GM21723 (cell line): ENCODE measurements around the gene AZI2.

Experiments used
- ATAC-seq: cut with Tn5 transposase; IDR thresholded peaks from one replicate; pipeline ENCODE4 v1.9.1; 2021; ENCODE audit warnings: mild to moderate bottlenecking, moderate library complexity; ENCODE audit not compliant: unreplicated experiment

AZI2 gene

DNA sequence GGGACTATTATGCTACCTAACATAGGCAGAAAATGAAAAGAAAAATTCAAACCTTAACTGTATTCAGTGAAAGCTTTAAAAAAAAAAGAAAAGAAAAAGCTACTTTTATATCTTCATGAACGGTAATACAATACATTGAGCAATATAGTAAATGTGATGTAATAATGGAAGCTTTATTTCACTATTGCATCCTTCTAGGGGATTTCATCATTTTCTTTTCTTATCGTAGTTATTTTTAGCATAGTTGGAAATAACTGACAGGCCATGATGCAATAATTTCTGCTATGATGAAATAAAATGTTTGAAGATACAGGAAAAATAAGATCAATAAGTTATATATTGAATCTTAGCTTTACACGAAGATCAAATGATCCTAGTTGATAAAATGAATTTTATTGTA lies 40.4 kb downstream of the AZI2 start:
- ATAC-seq: no peak

GRCh38 chr3:28301688-28302087 lies 46.9 kb downstream of the AZI2 start:
- ATAC-seq: no peak

GRCh38 chr3:28300345-28300962 lies 48.2 kb downstream of the AZI2 start:
- no peak for ATAC-seq

DNA sequence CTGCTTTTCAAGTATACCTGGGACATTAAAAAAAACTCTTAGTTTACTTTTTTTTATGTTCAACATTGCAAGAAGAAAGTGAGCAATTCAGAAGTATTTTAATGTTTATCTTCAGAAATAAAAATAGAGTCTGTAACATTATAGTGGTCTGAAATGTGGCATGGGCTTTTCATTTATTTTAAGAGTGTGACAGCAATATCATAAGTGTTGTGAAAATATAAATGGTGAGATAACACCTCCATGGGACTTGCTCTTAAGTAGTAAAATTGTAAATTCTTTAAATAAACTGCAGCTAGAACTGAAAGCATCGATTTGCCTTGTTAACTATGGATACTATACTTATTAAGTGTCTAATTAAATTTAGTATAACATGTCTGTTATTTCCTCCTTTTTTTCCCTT lies 48.9 kb downstream of the AZI2 start:
- ATAC-seq: no peak

DNA sequence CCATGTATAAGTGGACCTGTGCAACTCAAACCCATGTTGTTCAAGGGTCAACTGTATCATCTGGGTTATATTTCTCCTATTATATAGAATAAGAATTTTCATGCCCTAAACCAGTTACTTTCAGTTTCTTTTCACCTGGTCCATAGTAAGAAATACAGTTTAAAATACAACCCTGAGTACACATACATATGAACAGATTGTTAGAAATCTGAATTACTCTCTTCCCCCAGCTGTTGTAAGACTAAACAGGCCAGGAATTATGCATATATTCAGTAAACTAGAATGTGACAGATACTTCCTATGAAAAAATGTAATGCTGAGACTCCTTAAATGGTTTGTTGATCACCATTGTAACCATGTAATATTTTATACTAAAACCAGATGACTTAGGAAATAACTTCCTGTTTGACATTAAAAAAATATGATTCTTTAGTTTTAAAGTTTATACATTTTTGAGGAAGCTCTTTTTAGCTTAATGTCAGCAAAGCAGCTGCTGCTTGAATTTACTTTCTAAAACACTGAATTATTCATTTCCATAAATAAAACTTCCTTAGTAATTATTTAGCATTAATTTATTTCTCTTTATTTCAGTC lies 52.6 kb downstream of the AZI2 start:
- ATAC-seq: no peak

DNA sequence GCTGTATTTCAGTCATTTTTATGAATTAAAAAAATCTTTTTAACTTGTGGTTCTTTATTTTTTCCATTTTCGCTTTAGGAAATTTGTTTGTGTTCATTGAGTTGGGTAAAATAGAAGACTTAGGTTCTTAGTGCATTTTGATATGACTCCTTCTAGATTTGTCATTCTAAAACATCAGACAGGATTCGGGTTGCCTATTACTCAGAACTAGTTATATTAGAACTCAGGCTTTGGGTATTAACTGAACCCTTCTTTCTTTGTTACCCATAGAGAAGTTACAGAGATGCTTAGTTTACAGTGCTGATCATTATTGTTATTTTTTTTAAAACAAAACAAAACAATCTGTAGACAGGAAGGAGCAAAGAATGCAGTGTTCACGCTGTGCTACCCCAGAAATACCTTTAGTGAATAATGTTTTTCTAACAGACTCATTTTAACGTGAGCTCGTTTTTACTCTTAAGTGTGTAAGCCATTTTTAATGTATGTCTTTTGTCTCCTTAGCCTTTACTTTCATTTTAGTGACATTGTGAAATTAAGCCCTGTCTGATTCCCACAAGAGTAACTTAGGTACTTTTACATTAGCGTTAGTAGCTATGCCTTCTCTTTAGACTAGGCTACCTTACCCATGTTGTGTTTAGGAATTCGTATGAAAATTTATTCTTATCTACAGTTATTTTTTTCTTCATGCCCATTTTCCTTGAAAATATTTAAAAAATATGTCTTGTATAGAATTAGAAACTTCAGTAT lies 53.8 kb downstream of the AZI2 start:
- no peak for ATAC-seq

GRCh38 chr3:28292622-28293021 lies 56.0 kb downstream of the AZI2 start:
- ATAC-seq: no peak

GRCh38 chr3:28291577-28291976 lies 57.0 kb downstream of the AZI2 start:
- no peak for ATAC-seq

DNA sequence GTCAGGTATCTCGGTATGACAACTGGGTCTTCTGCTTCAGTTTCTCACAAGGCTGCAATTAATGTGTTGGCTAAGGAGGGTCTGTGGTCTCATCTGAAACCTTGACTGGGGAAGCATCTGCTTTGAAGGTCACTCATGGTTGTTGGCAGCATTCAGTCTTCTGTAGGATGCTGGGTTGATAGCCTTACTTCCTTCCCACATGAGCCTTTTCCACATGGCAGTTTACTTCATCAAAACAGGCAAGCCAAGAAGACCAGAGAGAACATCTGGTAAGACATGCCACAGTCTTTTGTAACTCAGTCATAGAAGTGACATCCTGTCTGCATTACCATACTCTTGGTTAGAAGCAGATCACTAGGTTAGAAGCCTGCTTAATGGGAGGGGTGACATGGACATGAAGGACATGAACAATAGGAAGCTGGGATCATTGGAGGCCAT lies 57.7 kb downstream of the AZI2 start:
- ATAC-seq: no peak

- ATAC-seq: no peak
Observed at GRCh38 chr3:28287046-28287445, 61.6 kb downstream of the AZI2 start.

GRCh38 chr3:28286595-28286994 lies 62.0 kb downstream of the AZI2 start:
- peak; percentile 86 for ATAC-seq

- ATAC-seq: no peak
Observed at GRCh38 chr3:28280781-28281180, 67.8 kb downstream of the AZI2 start.

GRCh38 chr3:28279770-28280169 lies 68.9 kb downstream of the AZI2 start:
- no peak for ATAC-seq

GRCh38 chr3:28278918-28279317 lies 69.7 kb downstream of the AZI2 start:
- no peak for ATAC-seq

DNA sequence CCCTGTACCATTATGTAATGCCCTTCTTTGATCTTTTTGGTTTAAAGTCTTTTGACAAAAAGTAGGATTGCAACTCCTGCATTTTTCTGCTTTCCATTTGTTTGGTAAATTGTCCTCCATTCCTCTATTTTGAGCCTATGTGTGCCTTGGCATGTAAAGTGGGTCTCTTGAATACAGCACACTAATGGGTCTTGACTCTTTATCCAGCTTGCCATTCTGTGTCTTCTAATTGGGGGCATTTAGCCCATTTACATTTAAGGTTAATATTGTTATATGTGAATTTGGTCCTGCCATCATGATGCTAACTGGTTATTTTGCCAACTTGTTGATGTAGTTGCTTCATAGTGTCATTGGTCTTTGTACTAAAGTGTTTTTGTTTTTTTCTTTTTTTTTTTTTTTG lies 74.8 kb downstream of the AZI2 start:
- no peak for ATAC-seq
